Stimulated activated CD4-positive, alpha-beta T cell treated with anti-CD3 and anti-CD28 coated beads, Interleukin-15, amount 100 ng/mL, for 48 hours (primary cell): Measurements from ENCODE around the gene IL1RAPL1.

ENCODE experiments used
- DNase-seq, 2 donors: peaks; one replicate each; pipeline ENCODE4 v3.0.0-alpha.2; 2020; ENCODE audit warnings: low read depth in 2 of 2

IL1RAPL1 gene

DNA sequence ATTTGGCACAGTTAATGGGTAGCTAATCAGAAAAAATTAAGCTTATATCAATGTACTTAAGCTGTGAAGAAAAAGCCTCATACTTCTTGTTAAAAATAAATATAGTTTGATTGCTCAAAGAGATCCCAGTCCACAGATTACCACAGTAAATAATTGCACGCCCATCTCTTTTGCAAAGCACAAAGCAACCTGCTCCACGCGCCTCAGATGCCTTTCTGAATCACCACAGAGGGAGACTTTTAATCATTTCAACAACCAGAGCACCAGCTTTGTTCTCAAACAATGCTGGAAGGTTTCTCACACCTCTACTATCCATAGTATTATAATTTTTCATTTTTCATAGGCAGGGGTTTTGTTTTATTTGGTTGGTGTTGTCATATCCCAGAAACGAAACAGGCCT, 1289.5 kb downstream of the IL1RAPL1 start:
- no peak for DNase-seq

DNA sequence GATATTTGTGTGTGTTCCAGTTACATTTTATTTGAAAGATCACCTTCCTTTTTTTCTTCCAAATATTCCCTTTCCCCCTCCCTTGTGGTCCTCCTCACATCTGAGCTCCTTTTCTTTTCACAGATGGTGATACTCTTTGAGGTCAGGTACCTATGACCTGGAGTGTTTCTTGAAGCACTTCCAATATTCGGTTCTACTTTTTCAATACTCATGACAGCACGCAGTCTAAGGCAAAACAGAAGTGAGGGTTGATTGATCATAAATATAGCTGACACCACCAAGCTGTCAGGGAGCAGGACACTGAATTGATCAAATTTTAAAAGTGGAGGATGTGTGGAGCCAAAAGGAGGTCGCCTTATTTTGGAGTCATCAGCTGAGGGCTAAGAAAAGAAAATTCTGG, 1293.7 kb downstream of the IL1RAPL1 start:
- no peak for DNase-seq

DNA sequence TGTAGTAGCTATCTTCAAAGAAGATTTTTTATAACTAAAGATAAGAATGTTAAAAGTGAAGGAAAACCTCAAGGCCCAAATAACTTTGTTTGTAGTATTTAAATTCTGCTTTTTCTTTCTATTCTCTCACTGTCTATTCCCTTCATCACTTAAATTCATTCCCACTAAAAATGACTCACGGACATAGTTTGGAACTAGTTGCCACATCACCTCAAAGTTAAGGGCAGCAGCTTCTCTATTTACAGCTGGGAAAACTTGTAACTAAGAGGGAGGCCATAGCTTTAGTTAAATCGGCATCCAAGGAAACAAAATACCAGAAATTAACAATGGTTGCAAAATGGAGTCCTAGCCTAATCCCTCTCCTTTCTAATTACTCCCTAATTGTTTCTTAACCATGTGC, 1302.8 kb downstream of the IL1RAPL1 start:
- no peak for DNase-seq

DNA sequence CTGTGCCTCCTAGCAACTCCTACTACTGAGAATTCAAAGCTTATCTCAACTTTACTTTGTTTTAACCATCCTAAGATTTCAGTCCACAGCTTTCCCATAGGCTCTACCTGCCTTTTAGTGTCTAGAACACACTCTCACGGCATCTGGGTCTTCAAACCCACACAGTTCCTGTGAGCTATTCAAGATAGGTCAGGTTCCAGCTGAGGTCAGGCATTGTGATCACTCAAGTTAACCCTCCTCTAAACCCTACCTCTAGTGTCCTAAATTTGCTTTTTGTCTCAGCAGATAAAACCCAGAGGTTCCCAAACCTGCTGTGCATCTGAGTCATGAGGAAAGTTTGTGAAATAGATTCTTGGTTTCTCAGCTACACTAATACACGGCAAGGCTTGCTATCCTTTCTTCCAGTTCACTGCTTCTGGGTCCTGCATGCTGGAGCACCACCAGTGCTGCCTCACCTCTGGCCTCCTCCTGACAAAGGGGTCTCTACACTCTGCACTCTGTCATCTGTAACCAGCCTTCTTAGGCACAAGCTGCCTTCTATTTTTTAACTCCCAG, 1303.5 kb downstream of the IL1RAPL1 start:
- DNase-seq: no peak

DNA sequence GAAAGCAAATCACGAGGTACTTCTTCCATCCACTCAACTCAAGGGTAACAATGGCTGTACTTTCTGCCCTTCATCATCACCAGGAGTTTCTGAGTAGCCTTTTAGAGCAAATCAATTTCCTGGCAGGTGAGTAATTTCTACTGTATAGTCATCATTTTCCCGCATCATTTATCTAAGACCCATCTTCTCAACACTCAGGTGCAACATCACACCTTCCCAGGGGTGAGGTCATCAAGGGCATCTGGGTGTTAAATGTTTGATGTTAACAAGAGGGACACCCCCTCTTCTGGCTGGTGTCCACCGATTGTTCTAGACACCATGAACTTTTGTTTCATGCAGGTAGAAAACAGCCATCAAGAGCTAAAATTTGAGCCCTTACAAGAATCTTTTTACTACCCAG, 1314.8 kb downstream of the IL1RAPL1 start:
- no peak for DNase-seq

DNA sequence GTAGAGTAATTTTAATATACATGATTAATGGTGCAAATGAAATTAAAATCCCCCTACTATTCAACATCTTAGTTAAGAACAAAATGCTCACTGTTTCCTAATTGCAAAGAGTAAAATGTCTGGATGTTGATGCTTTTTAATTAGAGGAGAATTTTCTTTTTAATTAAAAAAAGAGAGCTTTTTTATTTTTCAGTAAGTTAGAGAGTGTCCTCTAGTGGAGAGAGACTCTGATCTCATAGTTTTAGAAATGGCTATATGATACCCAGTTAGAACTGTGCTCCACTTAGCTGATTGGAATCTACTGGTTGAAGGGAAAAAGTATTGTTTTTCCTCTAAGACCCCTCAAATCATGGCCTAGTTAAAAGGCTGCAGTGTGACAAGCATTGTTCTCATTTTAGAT, 1316.1 kb downstream of the IL1RAPL1 start:
- DNase-seq: no peak

DNA sequence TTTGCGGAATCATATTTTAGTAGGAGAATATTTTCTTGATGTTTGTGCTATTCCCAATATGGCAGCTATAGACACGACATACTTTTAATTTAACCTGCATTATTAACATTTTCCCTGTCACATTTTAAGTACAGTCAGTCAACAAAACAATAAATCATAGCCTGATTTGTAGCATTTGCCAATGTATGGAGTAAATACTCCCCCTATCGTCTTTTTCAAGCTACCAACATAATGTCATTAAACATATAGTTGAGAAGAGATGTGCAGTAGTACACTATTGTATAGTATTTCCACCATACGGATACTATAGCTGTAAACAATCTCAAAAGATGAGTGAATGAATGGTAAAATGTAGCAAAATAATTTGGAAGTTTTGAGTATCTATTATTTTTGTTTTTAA, 1324.4 kb downstream of the IL1RAPL1 start:
- DNase-seq: no peak

DNA sequence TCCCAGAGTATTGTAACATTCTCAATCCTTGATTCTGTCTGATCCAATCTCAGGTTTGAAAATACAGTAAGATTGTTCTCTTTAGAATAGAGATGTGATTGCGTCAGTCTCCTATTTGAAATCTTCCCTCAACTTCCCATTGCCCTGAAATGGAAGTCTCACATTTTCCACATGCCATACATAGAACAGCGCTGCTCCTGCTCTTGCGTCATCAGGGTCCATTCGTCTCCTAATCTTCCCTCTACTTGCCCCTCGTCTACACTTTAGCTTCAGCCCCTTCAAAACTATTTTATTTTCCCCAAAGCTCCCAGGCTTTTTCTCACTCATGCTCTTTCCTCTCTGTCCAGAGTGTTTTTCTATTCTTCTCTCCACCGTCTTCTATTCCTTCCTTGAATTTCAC, 1326.4 kb downstream of the IL1RAPL1 start:
- DNase-seq: no peak

DNA sequence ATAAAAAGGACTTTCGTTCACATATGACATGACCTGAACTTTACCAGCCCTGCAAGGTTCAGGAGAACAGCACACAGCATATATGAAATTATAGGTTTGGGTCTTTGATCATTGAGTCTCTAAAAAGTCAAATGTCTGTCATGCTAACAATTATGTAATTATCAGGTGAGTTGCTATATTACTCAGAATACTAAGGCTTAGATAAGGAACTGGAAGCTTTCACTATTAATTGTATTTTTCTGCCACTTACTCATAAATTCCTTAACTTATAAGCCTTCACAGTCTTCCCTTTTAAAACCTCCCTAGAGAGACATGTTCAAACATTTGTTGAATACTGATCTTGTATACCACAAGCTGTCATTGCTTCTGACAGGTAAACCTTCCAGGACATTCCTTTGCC, 1335.4 kb downstream of the IL1RAPL1 start:
- DNase-seq: no peak

DNA sequence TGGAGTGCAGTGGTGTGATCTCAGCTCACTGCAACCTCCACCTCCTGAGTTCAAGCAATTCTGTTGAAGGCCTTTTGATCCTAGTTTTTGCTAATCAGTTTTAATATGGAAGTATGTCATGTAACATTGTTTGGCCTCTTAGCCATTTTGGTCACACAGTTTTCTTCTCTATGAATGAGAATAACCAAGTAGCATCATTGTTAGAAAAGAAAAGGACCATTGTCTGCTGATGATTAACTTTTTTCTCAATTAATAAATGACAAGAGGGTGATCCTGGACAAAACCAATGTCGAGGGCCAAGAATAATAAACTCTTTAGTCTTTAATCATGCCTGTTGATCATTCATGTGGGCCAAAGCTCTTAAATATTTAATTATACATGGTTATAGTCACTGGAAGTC, 1338.8 kb downstream of the IL1RAPL1 start:
- DNase-seq: no peak

DNA sequence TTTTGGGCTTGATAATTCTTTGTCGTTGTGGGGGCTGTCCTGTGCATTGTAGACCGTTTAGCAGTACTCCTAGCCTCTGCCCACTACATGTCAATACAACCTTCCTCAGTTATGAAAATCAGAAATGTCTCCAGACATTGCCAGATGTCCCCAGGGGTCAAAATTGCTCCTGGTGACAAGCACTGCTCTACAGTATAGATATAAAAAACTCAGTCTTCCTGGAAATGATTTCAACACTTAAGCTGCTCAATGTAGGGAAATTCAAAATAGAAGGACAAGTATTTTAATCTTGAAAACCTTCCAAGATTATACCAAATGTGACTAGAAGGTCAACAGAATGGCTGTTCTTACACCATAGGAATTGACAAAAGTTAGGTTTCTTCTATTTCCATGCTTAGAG, 1339.4 kb downstream of the IL1RAPL1 start:
- DNase-seq: no peak

DNA sequence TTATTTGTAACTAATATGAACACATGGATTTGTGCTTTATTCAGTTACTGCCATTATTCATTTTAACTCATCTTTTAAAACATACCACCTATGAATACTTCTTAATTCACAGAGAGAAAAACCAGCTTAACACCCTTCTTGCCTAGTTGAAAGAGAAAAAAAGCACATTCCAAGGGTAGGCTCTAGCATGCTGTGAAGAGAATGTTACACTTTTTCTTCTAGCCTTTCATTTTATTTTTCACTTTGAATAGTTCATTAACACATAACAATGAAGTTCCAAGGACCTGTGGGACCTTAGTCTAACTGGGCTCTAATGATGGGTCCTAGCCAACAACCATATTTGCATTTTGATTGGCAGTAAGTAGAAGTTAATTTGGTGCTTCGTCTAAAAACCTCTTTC, 1348.2 kb downstream of the IL1RAPL1 start:
- DNase-seq: no peak

DNA sequence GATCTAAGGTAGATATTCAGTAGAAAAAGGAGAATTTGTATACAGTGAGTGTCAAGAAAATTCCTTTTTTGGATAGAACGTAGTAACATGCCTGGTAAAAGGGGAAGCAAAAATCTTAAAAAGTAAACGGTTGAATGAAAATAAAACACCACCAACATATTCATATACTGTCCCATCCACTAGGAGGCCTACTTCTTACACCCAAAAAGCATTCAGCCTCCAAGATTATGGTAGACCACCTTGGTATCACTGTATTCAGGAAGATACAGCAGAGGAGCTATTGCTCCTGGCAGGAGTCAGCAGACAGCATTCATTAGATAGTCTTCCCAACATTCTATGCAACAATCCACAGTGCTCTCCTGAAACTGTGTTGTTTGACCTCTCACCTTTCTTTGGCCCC, 1353.5 kb downstream of the IL1RAPL1 start:
- no peak for DNase-seq

DNA sequence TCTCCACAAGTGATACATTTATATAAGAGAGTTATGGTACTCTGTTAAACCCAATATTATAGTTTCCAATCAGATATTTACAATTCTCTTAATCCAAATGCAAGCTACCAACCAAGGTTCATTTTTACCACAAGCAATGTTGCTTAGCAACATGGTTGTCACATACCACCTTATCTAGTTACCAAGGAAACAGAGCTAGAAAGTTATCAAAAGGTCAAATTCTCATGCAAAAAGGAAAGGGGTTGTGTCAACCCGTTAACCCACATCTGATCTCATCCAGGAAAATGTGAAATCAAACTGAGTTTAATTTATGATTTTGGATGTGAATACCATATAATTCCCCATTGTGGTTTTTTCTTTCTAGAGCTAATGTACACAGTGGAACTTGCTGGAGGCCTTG, 1354.0 kb downstream of the IL1RAPL1 start:
- DNase-seq: no peak

DNA sequence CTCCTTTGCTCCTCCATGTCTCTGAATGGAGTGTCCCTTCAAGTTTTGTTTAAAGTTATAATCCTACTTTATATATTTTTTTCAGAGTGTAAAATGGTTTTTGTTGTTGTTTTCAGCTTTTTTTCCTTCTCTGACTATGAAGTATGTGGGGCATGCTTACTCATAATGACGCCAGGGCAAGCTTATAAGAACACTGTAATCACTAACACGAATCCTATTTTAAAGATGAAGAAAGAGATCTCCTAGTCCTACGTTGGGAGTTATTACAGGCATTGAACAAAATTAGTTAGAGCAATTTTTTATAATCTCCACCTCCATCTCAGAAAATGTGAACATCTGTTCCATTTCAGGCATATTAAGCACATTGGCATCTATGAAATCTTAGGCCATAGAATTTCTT, 1360.0 kb downstream of the IL1RAPL1 start:
- no peak for DNase-seq

DNA sequence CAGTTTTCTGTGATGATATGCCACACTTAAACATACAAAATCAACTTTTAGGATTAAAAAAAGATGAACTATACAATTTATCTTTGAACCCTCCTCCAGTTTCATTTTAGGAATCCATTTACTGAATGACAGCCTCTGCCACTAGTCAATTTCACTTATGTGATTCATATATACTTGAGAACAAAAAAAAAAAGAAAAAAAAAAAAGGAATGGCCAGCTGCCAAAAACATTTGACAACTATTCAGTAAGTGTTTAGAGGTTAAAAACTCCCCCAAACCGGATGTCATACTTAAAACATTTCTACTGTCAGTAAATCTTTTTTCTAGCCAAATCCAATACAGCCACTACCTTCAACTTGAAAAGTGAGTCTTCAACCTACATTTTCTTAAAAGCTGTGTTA, 1361.4 kb downstream of the IL1RAPL1 start:
- DNase-seq: no peak

DNA sequence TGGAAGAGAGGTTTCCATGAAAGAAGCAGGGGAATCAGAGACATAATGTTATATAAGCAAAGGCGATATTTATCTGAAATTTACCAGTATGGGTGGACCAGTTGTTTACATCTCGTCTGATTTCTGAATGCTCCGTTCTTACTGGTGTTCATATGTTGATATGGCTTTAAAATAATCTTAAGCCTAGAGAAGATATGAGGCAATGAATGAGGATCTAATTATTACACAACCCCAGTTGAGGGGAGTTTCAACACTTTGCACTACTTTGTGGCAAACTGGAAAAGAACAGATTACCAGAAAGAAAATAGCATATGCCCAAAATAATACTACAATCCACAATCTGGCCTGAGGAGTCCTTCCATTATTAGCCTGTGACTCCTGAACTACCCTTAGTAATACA, 1364.8 kb downstream of the IL1RAPL1 start:
- DNase-seq: no peak

DNA sequence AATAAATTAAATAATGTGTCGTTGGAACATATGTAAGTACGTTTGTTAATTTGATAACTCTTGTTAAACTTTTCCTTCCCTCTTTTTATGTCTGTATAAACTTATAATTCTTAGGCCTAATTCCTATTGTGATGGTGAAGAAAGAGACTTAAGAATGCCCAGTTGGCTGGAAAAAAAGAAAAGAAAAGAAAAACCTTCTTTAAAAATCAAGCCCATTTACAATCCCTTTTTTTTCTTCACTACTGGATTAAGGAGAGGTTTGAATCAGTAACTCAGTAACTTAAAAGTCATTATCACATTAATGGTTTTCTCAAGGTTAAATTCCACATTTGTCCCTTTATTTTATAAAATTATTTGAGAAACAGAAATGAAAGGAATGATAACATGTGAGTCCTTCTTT, 1374.8 kb downstream of the IL1RAPL1 start:
- no peak for DNase-seq

DNA sequence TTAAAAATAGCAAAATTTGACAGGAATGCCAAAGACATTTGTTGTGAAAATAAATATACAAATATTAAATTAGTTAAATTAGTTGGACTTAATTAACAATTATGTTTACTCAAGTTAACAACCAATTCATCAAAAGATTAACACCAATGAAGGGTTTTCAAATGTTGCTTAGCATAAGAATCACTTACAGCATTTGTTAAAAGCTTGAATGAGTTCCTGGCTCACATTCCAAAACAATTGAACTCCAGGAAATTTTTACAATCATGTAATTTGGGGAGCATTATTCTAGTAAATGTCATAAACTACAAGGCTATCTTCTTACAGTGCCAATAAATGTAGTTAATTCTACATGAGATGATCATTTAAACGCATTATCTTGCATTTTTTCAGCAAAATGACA, 1378.4 kb downstream of the IL1RAPL1 start:
- no peak for DNase-seq

DNA sequence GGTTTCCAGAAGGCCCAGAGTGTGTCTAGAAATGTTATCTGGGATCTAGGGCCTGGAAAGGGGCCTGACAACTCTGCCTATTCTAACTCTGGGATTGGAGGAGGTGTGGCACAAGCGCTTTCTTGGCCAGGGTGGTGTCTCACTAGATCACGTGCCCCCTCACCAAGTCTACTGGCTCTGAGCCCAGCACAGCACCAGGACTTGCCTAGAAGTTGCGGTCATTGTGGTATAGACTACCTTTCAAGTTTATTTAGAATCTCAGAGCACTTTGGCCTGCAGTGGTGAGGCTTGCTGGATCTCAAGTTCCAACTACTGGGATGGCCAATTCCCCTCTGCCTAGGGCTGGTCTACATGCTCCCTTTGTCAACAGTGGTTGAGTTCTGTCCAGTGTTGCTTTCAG, 1404.8 kb downstream of the IL1RAPL1 start:
- no peak for DNase-seq

DNA sequence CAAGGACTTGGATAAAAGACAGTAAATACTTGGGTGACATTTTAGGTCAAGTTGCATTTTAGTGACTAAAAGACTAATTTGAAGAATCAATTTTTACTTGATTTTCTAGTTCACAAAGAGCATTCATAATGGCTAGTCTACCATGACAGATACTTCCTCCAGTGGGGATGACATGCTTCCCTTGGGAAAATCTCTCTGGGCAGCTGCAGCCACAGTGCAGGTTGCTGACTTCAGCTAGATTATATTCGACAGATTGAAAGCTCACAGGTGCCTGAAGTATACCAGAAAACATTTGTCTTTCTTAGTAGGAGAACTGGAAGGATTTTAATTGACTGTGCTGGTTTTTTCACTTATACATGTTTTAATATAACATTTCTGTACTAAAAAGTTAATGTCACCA, 1418.6 kb downstream of the IL1RAPL1 start:
- DNase-seq: no peak
